ENCODE measurements around the gene SCNN1A. TPM values are rescaled to one million over a fixed set of nuclear protein-coding genes. Genes with fewer than 3 reads are reported as not detected.
A peak's percentile ranks its signal among the peaks of the same experiment; 100 is the strongest.

The SCNN1A gene
- total RNA-seq, 4 donors from 2014 or later = 229 to 449 (median 336) TPM

DNA sequence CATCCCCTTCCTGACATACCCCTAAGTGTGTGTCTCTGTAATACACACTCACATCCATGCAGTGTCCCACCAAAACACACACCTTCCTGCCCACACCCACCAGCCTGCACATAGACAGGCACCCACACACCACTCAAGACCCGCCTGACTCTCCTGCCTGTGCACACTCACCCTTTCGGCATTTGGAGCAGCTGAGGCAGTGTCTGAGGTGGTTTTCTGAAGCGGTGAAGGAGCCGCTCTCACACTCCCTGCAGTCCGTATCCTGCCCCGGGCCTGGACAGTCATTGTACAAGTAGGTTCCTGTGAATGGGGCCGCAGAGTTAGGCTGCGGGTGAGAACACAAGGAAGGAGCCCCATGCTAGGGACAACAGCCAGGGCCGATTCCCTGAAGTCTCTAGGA lies 41.8 kb downstream of the SCNN1A start:
- WGBS, 2 donors = 85 to 91% methylated on average over 9 of the region's 9 CpGs
- intact Hi-C loops (cut with DNase I) = no loop called here
- no peak for DNase-seq
- no peaks in the 10 kb centered on the region for H3K27me3 ChIP-seq
- peaks cover 35 to 69% of the 10 kb centered on the region in 2 donors for H3K4me1 ChIP-seq
- no peak overlapping the region for H3K4me3 ChIP-seq (replicated peaks in 1 of 3)
- H3K27ac ChIP-seq = peak overlapping the region in 2 of 3 donors; percentile 100
- peaks cover 52 to 59% of the 10 kb centered on the region in 2 donors for H3K36me3 ChIP-seq
- no peak for TF ChIP-seq POLR2A (IDR thresholded peaks at IDR 0.05)
- TF ChIP-seq, protein P1, sequence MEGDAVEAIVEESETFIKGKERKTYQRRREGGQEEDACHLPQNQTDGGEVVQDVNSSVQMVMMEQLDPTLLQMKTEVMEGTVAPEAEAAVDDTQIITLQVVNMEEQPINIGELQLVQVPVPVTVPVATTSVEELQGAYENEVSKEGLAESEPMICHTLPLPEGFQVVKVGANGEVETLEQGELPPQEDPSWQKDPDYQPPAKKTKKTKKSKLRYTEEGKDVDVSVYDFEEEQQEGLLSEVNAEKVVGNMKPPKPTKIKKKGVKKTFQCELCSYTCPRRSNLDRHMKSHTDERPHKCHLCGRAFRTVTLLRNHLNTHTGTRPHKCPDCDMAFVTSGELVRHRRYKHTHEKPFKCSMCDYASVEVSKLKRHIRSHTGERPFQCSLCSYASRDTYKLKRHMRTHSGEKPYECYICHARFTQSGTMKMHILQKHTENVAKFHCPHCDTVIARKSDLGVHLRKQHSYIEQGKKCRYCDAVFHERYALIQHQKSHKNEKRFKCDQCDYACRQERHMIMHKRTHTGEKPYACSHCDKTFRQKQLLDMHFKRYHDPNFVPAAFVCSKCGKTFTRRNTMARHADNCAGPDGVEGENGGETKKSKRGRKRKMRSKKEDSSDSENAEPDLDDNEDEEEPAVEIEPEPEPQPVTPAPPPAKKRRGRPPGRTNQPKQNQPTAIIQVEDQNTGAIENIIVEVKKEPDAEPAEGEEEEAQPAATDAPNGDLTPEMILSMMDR (IDR thresholded peaks at IDR 0.05) = no peak
- H3K9me3 ChIP-seq = no peaks in the 10 kb centered on the region

DNA sequence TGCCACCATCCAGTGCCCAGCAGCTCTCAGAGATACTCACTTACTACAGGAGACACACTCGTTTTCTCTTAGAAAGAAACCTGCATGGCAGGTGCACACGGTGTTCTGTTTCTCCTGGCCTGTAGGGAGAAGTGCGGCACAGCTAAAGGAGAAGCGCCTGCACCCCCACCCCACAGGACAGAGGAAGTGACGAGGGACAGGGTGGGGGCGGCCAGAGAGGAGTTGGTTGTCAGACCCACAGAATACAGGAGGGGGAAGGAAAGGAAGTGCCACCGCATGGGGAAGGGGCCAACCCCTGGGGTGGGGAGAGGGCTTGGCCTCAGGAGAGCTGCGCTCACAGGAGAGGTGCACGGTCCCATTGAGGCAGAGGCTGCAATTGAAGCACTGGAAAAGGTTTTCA lies 42.3 kb downstream of the SCNN1A start:
- 87 to 89% methylated on average over 9 of the region's 9 CpGs for WGBS, 2 donors
- no peaks in the 10 kb centered on the region for H3K9me3 ChIP-seq
- no peaks in the 10 kb centered on the region for H3K27me3 ChIP-seq
- H3K4me3 ChIP-seq (replicated peaks in 1 of 3) = no peak overlapping the region
- DNase-seq = no peak
- TF ChIP-seq, protein P1 (IDR thresholded peaks at IDR 0.05) = no peak
- TF ChIP-seq POLR2A (IDR thresholded peaks at IDR 0.05) = no peak
- H3K36me3 ChIP-seq = peaks cover 57 to 64% of the 10 kb centered on the region in 2 donors
- peak overlapping the region in 1 of 3 donors; percentile 100 for H3K27ac ChIP-seq
- peaks cover 29 to 65% of the 10 kb centered on the region in 2 donors for H3K4me1 ChIP-seq
- intact Hi-C loops (cut with DNase I) = no loop called here

DNA sequence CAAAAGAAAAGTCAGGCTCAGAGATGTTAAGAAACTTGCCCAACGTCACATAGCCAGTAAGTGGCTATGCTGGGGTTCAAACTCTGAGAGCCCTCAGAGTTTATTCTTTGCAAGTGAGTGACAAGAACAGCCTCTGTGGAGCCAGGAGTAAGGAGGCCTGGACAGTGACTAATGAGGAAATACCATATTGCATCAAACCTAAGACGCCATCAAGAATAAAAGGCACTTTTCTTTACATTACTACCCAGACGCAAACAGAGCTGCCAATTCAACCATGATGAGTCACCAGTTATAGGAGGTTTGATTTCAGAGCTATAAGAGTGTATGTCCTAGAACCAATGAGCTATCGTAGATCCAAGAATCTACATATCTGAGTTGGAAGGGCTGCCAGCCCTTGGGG lies 42.9 kb downstream of the SCNN1A start:
- Histone ChIP-seq H3K4me1 (peaks cover 24 to 65% of the 10 kb centered on the region in 2 donors), H3K4me3 (replicated peaks in 1 of 3) (no peak overlapping the region), H3K9me3 (no peaks in the 10 kb centered on the region), H3K27ac (no peak overlapping the region), H3K36me3 (peaks cover 63 to 70% of the 10 kb centered on the region in 2 donors), H3K27me3 (no peaks in the 10 kb centered on the region)
- 84 to 90% methylated on average over 4 of the region's 4 CpGs for WGBS, 2 donors
- TF ChIP-seq POLR2A (IDR thresholded peaks at IDR 0.05) = no peak
- TF ChIP-seq, protein P1 (IDR thresholded peaks at IDR 0.05) = no peak
- DNase-seq = no peak
- intact Hi-C loops (cut with DNase I) = no loop called here

DNA sequence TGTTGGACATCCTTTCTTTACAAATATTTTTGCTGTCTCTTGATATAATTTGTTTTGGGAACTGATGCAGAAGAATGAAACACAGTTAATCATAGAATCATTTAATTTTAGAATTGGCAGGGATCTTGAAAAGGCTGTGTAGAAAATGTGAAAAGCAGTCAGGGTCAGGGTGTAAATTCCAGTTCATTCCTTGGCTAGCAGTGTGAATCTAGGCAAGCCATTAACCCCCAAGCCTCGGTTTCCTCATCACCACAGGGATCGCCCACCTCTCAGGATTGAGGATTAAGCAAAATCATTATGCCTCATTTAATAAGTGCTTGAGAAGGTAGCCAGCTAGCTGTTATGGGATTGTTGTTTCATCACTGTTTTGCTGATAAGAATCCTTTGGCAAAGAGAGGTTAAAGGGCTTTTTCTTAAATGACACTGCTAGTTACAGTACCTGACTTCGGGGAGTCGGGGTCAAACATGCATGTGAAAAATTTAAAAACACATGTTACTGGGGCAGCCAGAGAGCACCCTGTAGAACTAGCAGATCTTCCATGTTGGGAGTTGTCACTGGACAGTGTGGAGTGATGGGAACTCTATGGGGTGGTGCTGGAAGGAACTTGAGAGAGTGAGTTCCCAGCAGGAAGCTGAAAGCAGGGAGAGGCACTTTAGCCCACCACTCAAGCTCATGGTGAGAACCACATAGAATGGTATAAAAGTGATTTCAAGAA lies 44.2 kb downstream of the SCNN1A start:
- Histone ChIP-seq H3K4me3 (replicated peaks in 1 of 3) (no peak overlapping the region), H3K9me3 (no peaks in the 10 kb centered on the region), H3K4me1 (peaks cover 15 to 67% of the 10 kb centered on the region in 2 donors), H3K36me3 (peaks cover 66 to 75% of the 10 kb centered on the region in 2 donors), H3K27ac (peak overlapping the region in 2 of 3 donors; percentile 24 to 49), H3K27me3 (no peaks in the 10 kb centered on the region)
- DNase-seq = no peak
- intact Hi-C loops (cut with DNase I) = no loop called here
- TF ChIP-seq POLR2A (IDR thresholded peaks at IDR 0.05) = no peak
- TF ChIP-seq, protein P1 (IDR thresholded peaks at IDR 0.05) = no peak
- WGBS, 2 donors = 85 to 91% methylated on average over 4 of the region's 4 CpGs

DNA sequence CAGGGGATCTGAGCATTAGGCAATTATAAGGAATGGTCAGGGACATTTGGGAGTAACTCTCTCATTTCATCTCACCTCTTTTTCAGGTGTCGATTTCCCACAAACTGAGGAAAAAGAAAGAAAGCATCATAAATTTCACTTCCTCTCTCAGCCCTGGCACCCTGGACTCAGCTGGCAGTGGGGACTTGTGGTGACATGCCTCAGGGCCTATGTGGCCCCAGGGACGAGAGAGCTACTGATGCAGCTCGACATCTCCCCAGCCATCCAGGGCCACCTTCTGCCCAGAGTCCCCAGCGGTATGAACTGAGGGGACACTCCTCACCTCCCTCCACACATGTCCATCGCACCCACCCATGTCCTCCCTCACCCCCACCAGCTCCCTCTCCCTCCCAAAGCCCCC lies 45.2 kb downstream of the SCNN1A start:
- 74 to 93% methylated on average over 5 of the region's 5 CpGs for WGBS, 2 donors
- H3K4me1 ChIP-seq = peaks cover 12 to 67% of the 10 kb centered on the region in 2 donors
- no peak for DNase-seq
- peak overlapping the region in 2 of 3 donors; percentile 24 to 49 for H3K27ac ChIP-seq
- no peaks in the 10 kb centered on the region for H3K9me3 ChIP-seq
- H3K36me3 ChIP-seq = peaks cover 66 to 75% of the 10 kb centered on the region in 2 donors
- TF ChIP-seq POLR2A (IDR thresholded peaks at IDR 0.05) = no peak
- TF ChIP-seq, protein P1 (IDR thresholded peaks at IDR 0.05) = no peak
- intact Hi-C loops (cut with DNase I) = no loop called here
- H3K27me3 ChIP-seq = no peaks in the 10 kb centered on the region
- no peak overlapping the region for H3K4me3 ChIP-seq (replicated peaks in 1 of 3)

Data from thyroid gland (tissue), 4 donors.